Activated CD4-positive, alpha-beta T cell treated with anti-CD3 and anti-CD28 coated beads for 1 hour (primary cell): Measurements from ENCODE around the gene CD247.

Source experiments
- DNase-seq: peaks from one replicate; pipeline ENCODE4 v3.0.0-alpha.2; 2020

The CD247 gene

GRCh38 chr1:167511374-167511986 is 6.8 kb downstream of the CD247 start:
- no peak for DNase-seq

DNA sequence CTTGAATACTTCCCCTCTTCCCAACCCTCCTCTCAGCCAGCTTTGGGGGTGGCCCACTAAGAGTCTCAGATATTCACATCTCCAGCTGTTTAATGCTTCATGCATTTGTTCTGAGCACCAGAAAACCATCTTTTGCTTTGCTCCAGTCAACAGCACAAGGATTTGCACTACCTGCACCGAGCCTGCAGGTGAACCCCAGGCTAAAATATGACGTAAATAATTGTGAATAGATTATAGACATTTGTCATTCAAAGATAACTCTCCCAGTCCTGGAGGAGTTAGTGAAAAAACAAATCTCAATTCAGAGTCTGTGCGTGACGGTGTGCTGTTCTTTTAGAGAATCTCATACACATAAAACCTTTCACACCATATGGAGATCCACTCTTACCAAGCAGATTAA is 7.4 kb downstream of the CD247 start:
- DNase-seq: no peak

DNA sequence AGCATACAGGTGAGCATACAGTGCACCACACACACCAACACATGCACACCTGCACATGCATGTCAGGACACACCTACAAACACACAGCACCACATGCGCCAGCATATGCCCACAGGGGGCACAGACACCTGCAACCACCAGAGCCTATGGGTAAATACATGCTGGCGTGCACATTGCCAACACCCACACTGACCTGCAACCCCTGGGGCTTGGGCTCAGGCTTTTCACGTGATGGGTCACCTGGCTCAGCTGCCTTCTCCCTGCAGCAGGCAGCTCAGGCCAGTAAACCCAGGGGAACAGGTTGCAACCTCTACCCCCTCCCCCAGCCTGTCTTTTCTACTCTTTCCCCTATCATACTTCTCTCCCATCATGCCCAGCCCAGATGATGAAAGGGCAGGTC is 8.1 kb downstream of the CD247 start:
- DNase-seq: no peak

- no peak for DNase-seq
These were observed 8.7 kb downstream of the CD247 start for GRCh38 chr1:167509587-167509986.

- no peak for DNase-seq
These were observed 10.6 kb downstream of the CD247 start for GRCh38 chr1:167507719-167508118.

DNA sequence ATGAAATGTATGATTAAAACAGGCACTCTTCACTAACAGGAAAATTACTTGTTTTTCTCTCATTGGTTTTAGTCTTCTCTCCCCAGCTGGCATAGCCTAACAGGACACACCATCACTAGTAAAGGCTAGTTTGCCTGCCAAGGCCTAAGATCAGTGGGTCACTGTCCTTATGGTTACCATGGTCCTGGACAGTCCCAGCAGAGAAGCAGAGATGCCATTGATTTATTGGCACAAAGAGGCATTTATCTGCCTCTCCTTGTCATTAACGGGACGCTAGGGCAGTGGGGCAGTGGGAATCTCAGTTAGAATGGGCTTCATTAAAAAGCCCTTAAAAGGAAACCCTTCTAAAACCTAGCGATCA is 13.9 kb downstream of the CD247 start:
- no peak for DNase-seq

DNA sequence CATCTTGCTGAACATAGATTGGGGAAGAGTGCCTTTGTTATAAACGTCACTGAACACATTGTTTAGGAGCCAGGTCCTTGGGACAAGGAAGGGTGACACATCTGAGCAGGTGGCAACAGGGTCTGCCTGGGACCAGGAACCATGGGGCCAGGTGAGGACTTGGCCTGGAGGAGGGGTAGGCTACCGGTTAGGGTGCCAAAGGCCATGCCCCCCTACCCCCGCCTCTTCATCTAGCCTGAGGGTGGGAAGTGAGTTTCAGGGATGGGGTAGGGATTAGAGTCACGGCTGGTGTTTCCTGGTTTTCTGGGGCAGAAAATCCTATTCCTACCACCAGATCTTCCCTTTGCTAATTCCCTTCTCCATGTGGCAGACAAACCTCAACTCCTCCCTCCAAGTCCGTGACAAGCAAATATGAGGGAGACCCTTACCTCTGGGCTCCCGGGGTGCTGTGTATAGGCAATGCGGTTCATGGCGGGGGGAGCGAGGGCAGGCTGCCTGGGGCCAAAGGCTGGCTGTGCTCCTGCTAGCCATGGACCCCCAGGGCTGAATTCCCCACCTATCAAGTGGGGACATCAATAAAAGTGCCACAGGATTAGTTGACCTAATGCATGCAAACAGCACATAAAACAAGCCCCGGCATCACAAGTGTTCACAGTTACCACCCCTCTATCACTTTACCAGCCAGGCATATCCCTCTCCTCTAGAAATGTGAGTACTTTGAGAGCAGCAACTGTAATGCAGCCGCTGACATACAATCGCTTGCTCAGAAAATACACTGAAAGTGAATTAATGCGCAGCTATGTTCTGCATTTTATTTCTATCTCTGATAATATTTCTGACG is 14.5 kb downstream of the CD247 start:
- no peak for DNase-seq

GRCh38 chr1:167502719-167503462 is 15.4 kb downstream of the CD247 start:
- DNase-seq: no peak

- no peak for DNase-seq
These were observed 16.2 kb downstream of the CD247 start for GRCh38 chr1:167502192-167502551.

DNA sequence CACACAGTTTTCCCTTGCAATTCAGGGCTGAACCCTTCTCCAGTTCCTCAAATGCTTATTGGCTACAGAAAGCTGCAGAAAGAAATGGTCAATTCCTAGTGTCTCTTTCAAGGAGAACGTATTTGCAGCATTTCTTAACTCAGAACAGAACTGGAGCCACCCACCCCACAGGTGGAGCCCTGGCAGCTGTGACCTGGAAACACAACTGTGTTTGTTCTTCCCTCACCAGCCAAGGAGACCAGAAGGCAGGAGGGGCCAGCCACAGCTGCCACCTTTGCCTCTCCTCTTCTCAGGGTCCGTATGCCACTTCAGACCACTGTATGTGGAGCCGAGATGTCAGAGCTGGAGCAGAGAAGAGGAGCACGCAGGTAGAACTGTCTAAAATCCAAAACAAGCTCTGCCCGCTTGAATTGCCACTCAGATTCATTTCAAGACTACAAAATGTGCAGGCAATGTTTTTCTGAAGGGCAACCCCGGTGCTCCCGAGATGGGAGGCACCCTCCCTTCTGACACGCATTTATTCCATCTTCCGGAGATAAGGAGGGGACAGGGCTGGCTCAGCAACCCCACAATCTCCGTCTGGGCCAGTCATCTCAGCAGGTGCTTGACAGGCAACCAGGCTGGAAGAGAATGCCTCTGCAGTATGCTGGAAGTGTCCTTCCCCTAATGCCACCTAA is 16.7 kb downstream of the CD247 start:
- no peak for DNase-seq

DNA sequence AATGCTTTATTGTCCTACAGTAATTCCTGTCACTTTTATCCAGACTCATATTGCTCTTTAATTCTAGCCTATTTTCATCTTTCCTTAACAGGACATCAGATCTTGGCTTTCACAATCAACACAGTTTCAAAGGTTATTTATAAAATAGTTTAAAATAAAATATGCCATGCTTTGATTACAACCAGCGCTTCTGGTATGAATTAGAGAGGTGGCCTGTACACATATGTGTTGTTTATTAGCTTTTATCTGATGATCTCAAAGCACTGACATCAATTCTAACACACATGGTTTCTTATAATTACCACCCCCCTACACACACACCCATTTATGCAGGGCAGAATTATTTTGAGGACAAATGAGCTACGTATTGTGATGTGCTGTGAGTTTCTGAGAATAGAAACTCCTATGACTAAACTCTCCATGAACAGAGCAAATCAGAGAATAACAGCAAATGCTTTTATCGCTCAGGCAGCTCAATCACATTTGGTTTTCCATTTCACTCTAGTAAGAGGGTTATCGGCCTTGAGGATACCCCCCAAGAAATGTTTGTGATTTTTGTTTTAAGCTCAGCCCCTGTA is 18.0 kb downstream of the CD247 start:
- DNase-seq: no peak

DNA sequence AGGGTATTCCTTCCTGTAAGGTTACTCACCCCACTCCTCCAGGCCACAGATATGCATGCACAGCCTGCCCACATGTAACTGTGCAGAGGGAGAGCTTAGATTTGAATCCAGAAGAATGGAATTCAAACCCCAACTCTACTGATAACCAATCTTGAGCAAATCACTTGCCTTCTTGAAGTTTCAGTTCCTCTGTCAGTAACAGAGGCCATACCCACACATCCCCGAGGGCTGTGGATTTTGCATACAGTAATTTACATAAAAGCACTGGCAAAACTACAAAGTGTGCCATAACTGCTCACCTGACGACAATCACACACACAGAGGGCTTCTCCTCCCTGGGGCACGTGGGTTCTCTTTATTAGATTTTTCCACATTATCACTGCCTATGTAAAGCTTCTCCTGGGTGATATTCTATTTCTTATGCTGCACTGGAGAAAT is 18.6 kb downstream of the CD247 start:
- no peak for DNase-seq

GRCh38 chr1:167499106-167499505 is 19.2 kb downstream of the CD247 start:
- DNase-seq: no peak

GRCh38 chr1:167496797-167497619 is 21.3 kb downstream of the CD247 start:
- DNase-seq: no peak

DNA sequence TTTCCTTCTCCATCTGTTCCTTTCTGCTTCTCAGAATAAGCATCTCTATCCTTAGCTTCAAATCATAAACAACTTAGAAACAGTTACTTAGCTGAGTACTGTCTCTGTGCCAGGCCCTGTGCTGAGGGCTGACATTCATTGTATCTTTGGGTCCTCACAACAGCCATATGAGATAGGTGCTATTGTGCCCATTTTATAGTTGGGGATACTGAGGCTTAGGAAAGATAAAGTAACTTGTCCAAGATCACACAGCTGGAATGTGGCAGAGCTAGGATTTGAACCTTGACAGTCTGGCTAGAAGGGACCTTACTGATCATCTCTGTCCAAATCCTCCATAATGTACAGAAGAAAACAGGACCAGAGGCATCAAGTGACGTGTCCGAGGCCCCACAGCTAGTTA is 25.0 kb downstream of the CD247 start:
- DNase-seq: no peak

DNA sequence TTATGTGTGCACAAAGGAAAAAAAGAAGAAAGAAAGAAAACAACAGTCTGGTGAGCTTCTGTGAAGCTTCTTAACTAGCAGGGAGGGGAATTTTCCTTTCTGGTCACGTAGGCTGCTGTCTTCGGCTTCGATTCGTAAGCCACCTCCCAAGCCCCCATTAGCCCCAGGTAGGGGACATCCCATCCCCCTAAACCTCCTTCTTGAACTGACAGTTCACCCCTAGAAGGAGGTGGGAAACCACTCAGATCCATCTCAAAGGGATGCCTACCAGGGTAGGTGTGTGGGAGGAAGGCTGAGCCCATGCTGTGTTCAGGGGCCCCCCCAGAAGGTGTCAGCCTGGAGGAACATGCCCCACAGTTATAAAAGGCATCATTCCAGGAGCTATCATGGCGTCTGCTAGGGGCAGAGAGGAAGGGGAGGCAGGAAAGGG is 25.8 kb downstream of the CD247 start:
- no peak for DNase-seq

DNA sequence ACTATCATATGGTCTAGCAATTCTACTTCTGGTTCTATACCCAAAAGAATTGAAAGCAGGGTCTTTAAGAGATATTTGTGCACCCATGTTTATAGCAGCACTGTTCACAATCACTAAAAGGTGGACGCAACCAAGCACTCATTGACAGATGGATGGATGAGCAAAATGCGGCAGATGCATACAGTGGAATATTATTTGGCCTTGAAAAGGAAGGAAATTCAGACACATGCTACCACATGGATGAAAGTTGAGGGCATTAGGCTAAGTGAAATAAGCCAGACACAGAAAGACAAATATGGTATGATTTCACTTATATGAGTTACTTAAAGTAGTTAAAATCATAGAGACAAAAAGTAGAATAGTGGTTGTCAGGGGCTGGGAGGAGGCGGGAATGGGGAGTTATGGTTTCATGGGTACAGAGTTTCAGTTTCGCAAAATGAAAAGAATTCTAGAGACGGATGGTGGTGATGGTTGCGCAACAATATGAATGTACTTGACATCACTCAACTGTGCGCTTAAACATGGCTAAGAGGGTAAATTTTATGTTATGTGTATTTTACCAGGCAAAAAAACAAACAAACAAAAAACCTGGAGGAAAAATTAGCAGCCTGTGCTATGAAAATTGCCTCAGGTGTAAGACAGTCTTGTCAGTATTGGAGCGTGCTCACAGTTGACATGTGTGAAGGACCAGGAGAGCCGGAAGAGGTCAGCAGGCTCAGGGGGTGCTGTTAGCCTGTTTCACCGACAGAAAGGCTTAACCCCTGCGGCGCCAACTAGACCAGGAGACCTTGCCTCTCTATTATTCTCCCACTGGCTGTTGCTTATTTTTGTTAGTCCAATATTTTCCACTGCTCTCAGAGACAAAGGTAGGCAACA is 26.5 kb downstream of the CD247 start:
- DNase-seq: no peak

DNA sequence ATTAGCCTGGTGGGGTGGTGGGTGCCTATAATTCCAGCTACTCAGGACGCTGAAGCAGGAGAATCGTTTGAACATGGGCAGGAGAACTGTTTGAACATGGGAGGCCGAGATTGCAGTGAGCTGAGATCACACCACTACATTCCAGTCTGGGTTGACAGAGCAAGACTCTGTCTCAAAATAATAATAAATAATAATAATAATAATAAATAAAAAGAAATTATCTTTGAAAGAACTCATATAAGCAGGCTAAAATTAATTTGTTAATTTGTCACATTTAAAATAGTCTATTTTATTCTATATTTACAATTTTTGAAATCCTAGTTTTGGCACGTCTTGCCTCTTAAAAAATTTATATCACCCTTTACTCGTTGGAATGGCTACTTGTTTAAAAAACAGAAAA is 27.6 kb downstream of the CD247 start:
- DNase-seq: no peak

DNA sequence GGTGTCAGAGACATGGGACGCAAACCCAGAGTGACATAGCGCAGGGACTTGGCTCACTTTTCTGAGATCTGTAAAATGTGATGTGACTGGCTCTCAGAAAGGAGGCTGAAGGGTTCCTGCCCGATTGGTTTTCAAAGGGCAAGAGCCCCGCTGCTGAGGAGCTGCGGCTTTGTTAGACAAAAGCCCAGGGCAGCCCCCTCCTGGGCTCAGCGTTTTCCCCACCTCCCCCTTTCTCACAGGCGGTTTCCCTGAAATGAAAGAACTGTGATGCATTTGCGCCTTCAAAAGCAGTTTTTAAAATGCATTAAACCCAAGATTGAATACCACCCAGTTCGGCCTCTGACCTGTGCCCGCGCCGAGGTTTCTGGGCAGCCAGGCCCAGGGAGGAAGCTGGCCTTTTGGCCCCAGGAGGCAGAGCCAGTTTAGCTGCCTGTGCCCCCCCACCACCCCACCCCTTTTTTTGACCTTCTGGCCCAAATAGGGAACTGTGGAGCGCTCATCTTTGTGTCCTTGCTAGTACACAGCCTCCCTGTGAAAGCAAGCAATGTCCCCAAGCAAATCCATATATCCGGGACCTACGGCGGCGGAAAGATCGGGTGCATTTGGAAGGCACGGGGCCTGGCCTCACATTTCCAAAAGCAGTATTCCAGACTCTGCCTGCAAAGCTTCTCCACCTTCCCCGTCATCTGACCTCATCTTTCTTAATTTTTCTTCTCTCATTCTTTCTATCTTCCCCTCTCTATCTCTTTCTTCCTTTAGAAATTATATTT is 28.6 kb downstream of the CD247 start:
- no peak for DNase-seq

GRCh38 chr1:167488786-167489185 is 29.5 kb downstream of the CD247 start:
- no peak for DNase-seq
